HCT116 (cell line): ENCODE measurements around the gene PIKFYVE.

Experiments used
- POLR2A ChIP-seq: IDR thresholded peaks from 2 replicates; pipeline ENCODE4 v1.7.0; 2011; ENCODE audit warnings: borderline replicate concordance; ENCODE audit not compliant: insufficient read depth, insufficient read length; ENCODE audit errors: extremely low read depth
- POLR2AphosphoS5 ChIP-seq: IDR thresholded peaks from 2 replicates; pipeline ENCODE4 v1.6.1; 2011; ENCODE audit warnings: mild to moderate bottlenecking, low read depth, low read length, moderate library complexity
- SP1 ChIP-seq: IDR thresholded peaks from 2 replicates; pipeline ENCODE4 v1.6.1; 2012; ENCODE audit warnings: low read depth
- TF ChIP-seq, protein P1 (sequence below): IDR thresholded peaks from 2 replicates; pipeline ENCODE4 v1.6.1; 2012; ENCODE audit warnings: low read depth
- TF ChIP-seq, protein P2 (sequence below), 3 experiments: fragments of 200-600 bp in 1 of 3; sonication (generic) in 1 of 3; IDR thresholded peaks in 2 of 3; conservative IDR thresholded peaks in 1 of 3; 2 replicates each; pipeline ENCODE4 v1.5.1; 2012 to 2017; ENCODE audit warnings: low read depth in 2 of 3, low read length in 2 of 3, antibody characterized with exemption in 1 of 3, borderline replicate concordance in 1 of 3, control low read depth in 1 of 3, mild to moderate bottlenecking in 1 of 3, mixed read lengths in 1 of 3, mixed run types in 1 of 3, moderate library complexity in 1 of 3; ENCODE audit not compliant: insufficient read depth in 1 of 3

DNA sequence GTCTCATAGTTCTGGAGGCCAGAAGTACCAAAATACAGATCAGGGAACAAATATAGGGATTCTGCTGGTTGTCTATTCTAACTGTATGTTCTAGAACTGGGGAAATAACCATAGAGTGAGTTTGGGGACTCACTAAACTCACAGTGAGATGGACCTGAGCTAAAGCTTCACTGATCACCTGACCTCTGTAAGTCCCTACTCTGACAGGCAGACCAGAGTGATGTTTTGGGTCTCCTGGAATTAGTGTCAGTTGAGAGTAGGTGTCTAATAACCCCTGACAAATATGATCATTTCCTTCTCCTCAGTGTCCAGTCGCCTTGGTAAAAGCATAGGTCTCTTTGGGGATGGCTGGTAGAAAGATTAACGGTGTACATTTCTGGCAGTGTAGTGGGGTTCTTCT, 14.2 kb downstream of the PIKFYVE start:
- TF ChIP-seq, protein P1, sequence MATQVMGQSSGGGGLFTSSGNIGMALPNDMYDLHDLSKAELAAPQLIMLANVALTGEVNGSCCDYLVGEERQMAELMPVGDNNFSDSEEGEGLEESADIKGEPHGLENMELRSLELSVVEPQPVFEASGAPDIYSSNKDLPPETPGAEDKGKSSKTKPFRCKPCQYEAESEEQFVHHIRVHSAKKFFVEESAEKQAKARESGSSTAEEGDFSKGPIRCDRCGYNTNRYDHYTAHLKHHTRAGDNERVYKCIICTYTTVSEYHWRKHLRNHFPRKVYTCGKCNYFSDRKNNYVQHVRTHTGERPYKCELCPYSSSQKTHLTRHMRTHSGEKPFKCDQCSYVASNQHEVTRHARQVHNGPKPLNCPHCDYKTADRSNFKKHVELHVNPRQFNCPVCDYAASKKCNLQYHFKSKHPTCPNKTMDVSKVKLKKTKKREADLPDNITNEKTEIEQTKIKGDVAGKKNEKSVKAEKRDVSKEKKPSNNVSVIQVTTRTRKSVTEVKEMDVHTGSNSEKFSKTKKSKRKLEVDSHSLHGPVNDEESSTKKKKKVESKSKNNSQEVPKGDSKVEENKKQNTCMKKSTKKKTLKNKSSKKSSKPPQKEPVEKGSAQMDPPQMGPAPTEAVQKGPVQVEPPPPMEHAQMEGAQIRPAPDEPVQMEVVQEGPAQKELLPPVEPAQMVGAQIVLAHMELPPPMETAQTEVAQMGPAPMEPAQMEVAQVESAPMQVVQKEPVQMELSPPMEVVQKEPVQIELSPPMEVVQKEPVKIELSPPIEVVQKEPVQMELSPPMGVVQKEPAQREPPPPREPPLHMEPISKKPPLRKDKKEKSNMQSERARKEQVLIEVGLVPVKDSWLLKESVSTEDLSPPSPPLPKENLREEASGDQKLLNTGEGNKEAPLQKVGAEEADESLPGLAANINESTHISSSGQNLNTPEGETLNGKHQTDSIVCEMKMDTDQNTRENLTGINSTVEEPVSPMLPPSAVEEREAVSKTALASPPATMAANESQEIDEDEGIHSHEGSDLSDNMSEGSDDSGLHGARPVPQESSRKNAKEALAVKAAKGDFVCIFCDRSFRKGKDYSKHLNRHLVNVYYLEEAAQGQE = no peak
- TF ChIP-seq SP1 (no peak), POLR2AphosphoS5 (no peak), POLR2A (no peak)
- TF ChIP-seq, protein P2, sequence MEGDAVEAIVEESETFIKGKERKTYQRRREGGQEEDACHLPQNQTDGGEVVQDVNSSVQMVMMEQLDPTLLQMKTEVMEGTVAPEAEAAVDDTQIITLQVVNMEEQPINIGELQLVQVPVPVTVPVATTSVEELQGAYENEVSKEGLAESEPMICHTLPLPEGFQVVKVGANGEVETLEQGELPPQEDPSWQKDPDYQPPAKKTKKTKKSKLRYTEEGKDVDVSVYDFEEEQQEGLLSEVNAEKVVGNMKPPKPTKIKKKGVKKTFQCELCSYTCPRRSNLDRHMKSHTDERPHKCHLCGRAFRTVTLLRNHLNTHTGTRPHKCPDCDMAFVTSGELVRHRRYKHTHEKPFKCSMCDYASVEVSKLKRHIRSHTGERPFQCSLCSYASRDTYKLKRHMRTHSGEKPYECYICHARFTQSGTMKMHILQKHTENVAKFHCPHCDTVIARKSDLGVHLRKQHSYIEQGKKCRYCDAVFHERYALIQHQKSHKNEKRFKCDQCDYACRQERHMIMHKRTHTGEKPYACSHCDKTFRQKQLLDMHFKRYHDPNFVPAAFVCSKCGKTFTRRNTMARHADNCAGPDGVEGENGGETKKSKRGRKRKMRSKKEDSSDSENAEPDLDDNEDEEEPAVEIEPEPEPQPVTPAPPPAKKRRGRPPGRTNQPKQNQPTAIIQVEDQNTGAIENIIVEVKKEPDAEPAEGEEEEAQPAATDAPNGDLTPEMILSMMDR (IDR thresholded peaks at IDR 0.05 in 2 of 3, conservative IDR thresholded peaks at IDR 0.05 in 1 of 3; ENCODE audit: borderline replicate concordance in 1 of 3, insufficient read depth in 1 of 3, low read depth in 2 of 3, low read length in 2 of 3) = no peak
